ENCODE data around the gene FGD4.

Gene FGD4

GRCh38 chr12:32467959-32468863 lies 68.9 kb downstream of the FGD4 start:
- DNase-seq (ENCODE audit: low spot score): peak; percentile 27
- TF ChIP-seq CTCF (IDR thresholded peaks at IDR 0.05; ENCODE audit: extremely low read depth, missing control alignments): no peak

- no peak for DNase-seq (ENCODE audit: low spot score)
Observed at GRCh38 chr12:32470936-32471470, 71.6 kb downstream of the FGD4 start.

GRCh38 chr12:32471591-32472001 lies 72.2 kb downstream of the FGD4 start:
- TF ChIP-seq CTCF (IDR thresholded peaks at IDR 0.05; ENCODE audit: extremely low read depth, missing control alignments): no peak
- DNase-seq (ENCODE audit: low spot score): peak; percentile 20

More at GRCh38 chr12:32470936-32471470, 71.6 kb downstream of the FGD4 start:
- no peak for TF ChIP-seq CTCF (IDR thresholded peaks at IDR 0.05; ENCODE audit: extremely low read depth, missing control alignments)

GRCh38 chr12:32475724-32476123 lies 76.4 kb downstream of the FGD4 start:
- TF ChIP-seq CTCF (IDR thresholded peaks at IDR 0.05; ENCODE audit: extremely low read depth, missing control alignments): no peak
- no peak for DNase-seq (ENCODE audit: low spot score)

GRCh38 chr12:32476446-32476845 lies 77.1 kb downstream of the FGD4 start:
- no peak for DNase-seq (ENCODE audit: low spot score)
- no peak for TF ChIP-seq CTCF (IDR thresholded peaks at IDR 0.05; ENCODE audit: extremely low read depth, missing control alignments)

- no peak for DNase-seq (ENCODE audit: low spot score)
- TF ChIP-seq CTCF (IDR thresholded peaks at IDR 0.05; ENCODE audit: extremely low read depth, missing control alignments): no peak
Observed at GRCh38 chr12:32477714-32478113, 78.4 kb downstream of the FGD4 start.

- no peak for TF ChIP-seq CTCF (IDR thresholded peaks at IDR 0.05; ENCODE audit: extremely low read depth, missing control alignments)
- DNase-seq (ENCODE audit: low spot score): no peak
Observed at GRCh38 chr12:32478166-32478565, 78.8 kb downstream of the FGD4 start.

Measured in GM20000 (cell line).